ENCODE measurements around the gene COA4.

Gene COA4

GRCh38 chr11:73862986-73863385 is 13.7 kb downstream of the COA4 start:
- DNase-seq, result no peak

DNA sequence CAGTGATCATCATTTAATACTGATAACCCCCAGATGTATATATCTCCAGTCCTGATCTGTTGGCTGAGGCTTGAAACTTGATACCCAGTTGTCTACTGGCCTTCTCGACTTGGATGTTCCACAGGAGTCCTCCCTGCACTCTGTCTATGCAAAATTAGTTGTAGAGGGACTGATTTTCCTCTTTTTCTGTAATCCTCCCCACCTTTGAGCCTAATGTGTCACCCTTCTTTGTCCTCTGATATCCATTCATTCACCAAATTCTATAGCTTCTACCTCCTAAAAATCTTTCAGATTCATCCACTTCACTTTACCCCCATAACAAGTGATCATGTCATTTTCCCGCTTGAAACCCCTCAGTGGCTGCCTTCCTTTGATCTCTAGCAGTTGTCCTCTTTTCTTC is 16.4 kb downstream of the COA4 start:
- no peak for DNase-seq

- DNase-seq, result no peak
Measured at GRCh38 chr11:73859671-73860070, 17.0 kb downstream of the COA4 start.

GRCh38 chr11:73856031-73856567 is 20.5 kb downstream of the COA4 start:
- no peak for DNase-seq

- no peak for DNase-seq
Measured at GRCh38 chr11:73854680-73855079, 22.0 kb downstream of the COA4 start.

DNA sequence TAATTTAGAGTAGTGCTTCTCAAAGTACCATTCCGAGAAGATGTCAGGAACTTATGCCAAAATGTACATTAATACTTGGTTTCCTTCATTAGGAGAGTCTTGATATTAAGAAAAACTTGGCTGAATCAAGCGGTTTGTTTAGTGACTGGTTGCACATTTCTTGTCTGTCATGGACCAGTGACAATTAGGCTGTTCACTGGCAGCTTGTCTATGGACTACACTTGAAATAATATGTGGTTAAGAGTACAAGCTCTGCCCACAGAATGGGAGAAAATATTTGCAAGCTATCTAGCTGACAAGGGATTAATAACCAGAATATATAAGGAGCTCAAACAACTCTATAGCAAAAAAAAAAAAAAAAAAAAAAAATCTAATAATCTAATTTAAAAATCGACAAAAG is 24.6 kb downstream of the COA4 start:
- no peak for DNase-seq

- DNase-seq, result no peak
Measured at GRCh38 chr11:73851046-73851764, 25.4 kb downstream of the COA4 start.

GRCh38 chr11:73839123-73839457 is 37.6 kb downstream of the COA4 start:
- no peak for DNase-seq

- DNase-seq, result no peak
Measured at GRCh38 chr11:73838443-73839122, 38.1 kb downstream of the COA4 start.

DNA sequence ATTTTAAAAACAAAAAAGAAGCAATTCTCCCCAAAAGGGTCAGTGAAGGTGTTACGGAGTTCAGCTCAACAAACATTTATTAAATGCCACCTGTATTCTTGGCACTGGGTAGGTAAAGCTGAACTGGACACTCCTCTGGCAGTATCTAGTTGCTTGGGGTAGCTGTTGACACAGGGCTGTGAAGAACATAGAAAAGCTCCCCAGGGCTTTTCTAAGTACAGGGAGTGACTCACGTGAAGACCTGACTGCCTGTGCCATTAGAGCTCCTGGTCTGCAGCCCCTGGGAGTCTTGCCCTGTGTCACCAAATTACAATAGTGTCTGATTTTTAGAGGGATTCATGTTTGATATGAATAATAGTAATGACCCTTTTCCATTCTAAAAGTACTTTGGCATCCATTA is 43.6 kb downstream of the COA4 start:
- DNase-seq, result no peak

DNA sequence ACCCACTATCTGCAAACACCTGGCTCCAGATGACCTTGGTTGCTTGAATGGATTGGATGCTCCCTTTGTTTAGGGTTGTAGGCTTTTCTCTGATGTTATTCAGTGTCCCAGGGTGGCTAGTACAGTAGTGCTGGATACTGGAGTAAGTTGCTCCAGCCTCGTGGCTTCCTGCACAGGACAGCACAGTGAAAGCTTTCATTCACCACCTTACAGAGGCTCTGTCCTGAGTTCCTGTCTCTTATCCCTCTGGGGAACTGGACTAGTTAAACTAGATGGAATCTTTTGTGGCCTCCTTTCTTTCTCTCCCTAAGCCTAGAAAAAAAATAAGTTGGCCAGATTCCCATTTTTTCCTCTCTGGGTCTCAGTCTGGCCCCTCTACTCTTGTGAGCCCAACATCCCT is 46.4 kb downstream of the COA4 start:
- DNase-seq, result no peak
